ENCODE results near the gene METTL4. TPM values are rescaled to one million over a fixed set of nuclear protein-coding genes. Genes with fewer than 3 reads are reported as not detected.

Gene METTL4
- total and polyA plus RNA-seq, 7 donors, result 4.2 to 9.6 (median 5.8) TPM

DNA sequence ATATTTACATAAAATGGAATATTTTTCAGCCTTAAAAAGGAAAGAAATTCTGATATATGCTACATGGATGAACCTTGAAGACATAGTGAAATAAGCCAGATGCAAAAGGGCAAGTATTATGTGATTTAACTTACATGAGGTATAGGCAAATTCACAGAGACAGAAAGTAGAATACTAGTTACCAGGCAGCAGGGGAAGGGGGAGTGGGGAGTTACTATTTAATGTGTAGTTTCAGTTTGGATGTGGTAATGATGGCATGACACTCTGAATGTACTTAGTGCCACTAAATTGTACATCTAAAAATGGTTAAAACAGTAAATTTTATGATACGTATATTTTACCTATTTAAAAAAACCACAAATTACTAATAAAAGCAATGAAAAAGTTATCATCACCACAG lies 12.1 kb downstream of the METTL4 start:
- H3K36me3 ChIP-seq, result peaks cover 0 to 20% (median 2%) of the 10 kb centered on the region in 4 donors
- DNase-seq, result no peak
- no peaks in the 10 kb centered on the region for H3K4me1 ChIP-seq
- H3K4me3 ChIP-seq, result no peak overlapping the region
- no peaks in the 10 kb centered on the region for H3K9me3 ChIP-seq
- TF ChIP-seq EP300 (IDR thresholded peaks at IDR 0.05) (no peak), POLR2AphosphoS5 (IDR thresholded peaks at IDR 0.05) (no peak), POLR2A (IDR thresholded peaks at IDR 0.05) (no peak)
- TF ChIP-seq, protein P1, sequence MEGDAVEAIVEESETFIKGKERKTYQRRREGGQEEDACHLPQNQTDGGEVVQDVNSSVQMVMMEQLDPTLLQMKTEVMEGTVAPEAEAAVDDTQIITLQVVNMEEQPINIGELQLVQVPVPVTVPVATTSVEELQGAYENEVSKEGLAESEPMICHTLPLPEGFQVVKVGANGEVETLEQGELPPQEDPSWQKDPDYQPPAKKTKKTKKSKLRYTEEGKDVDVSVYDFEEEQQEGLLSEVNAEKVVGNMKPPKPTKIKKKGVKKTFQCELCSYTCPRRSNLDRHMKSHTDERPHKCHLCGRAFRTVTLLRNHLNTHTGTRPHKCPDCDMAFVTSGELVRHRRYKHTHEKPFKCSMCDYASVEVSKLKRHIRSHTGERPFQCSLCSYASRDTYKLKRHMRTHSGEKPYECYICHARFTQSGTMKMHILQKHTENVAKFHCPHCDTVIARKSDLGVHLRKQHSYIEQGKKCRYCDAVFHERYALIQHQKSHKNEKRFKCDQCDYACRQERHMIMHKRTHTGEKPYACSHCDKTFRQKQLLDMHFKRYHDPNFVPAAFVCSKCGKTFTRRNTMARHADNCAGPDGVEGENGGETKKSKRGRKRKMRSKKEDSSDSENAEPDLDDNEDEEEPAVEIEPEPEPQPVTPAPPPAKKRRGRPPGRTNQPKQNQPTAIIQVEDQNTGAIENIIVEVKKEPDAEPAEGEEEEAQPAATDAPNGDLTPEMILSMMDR (IDR thresholded peaks at IDR 0.05), result no peak
- no peak overlapping the region for H3K27ac ChIP-seq
- intact Hi-C loops (cut with DNase I), result no loop called here
- 95 to 96% methylated on average over 1 of the region's 1 CpG for WGBS, 2 donors
- H3K27me3 ChIP-seq, result no peaks in the 10 kb centered on the region

DNA sequence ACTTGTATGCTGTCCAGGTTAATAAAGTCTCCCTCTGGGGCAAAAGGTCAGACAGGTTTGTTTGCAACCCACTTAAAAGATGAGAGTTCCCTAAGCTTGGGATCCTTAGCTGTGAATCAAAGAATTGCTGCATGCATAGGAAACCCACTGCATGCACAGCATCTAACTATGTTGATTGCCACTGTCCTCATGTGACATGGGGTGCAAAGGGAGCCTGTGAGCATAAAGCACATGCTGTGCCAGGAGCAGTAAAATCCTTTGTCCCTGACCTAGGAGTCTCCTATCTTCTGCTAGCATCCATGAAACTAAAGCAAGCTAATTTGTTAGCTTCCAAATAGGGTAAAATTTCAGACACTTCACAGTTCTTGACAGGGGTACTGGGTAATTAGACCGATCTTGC lies 13.8 kb downstream of the METTL4 start:
- WGBS, 2 donors, result 0 to 74% methylated on average over 1 of the region's 1 CpG
- no peaks in the 10 kb centered on the region for H3K9me3 ChIP-seq
- peaks cover 0 to 23% (median 2%) of the 10 kb centered on the region in 4 donors for H3K36me3 ChIP-seq
- intact Hi-C loops (cut with DNase I), result no loop called here
- DNase-seq, result no peak
- no peaks in the 10 kb centered on the region for H3K4me1 ChIP-seq
- no peak overlapping the region for H3K4me3 ChIP-seq
- no peaks in the 10 kb centered on the region for H3K27me3 ChIP-seq
- no peak for TF ChIP-seq POLR2A (IDR thresholded peaks at IDR 0.05)
- TF ChIP-seq, protein P1 (IDR thresholded peaks at IDR 0.05), result no peak
- no peak for TF ChIP-seq POLR2AphosphoS5 (IDR thresholded peaks at IDR 0.05)
- TF ChIP-seq EP300 (IDR thresholded peaks at IDR 0.05), result no peak
- no peak overlapping the region for H3K27ac ChIP-seq

DNA sequence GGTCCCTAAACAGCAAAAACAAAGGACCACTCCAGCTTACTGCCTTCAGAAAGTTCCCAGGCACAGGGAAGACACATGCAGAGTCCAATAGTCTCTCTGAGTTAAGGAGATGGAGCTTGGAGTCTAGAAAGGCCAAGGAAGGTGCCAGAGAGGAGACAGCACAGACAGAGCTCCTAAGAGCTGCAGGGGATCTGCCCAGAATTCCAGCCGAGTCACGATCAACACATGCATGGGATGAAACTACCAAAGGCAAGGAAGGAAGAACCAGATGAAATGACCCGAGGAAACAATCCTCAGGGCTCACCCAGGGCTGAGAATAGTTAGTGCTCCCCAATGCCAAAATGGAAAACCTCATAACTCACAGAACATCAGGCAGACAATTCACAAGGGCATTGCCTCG lies 15.4 kb downstream of the METTL4 start:
- intact Hi-C loops (cut with DNase I), result no loop called here
- DNase-seq, result no peak

DNA sequence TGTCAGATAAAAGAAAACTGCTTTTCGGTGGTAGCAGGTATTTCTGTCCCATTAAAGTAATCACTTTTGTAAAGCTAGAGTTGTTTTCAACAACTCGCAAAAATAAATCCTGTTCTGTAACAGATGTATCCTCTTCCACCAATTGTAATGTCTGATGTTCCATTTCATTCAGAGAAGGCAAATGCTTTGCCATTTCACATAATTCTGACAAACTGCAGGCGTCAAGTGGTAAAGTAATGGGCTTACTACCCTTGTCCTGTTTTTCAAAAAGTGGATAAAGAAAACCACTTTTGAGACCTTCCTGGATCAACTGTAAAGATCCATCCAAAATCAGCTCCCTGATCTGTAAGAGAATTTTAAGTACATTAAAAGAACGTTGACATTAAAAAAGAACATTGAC lies 16.6 kb downstream of the METTL4 start:
- H3K36me3 ChIP-seq, result peaks cover 0 to 32% (median 2%) of the 10 kb centered on the region in 4 donors
- no peak for TF ChIP-seq POLR2A (IDR thresholded peaks at IDR 0.05)
- TF ChIP-seq EP300 (IDR thresholded peaks at IDR 0.05), result no peak
- TF ChIP-seq POLR2AphosphoS5 (IDR thresholded peaks at IDR 0.05), result no peak
- TF ChIP-seq, protein P1 (IDR thresholded peaks at IDR 0.05), result no peak
- WGBS, 2 donors, result 90 to 91% methylated on average over 4 of the region's 4 CpGs
- intact Hi-C loops (cut with DNase I), result no loop called here
- no peak for DNase-seq
- H3K27ac ChIP-seq, result no peak overlapping the region
- H3K9me3 ChIP-seq, result no peaks in the 10 kb centered on the region
- H3K4me1 ChIP-seq, result no peaks in the 10 kb centered on the region
- no peak overlapping the region for H3K4me3 ChIP-seq
- no peaks in the 10 kb centered on the region for H3K27me3 ChIP-seq

More for the DNA sequence above, 15.4 kb downstream of the METTL4 start:
- TF ChIP-seq POLR2A (IDR thresholded peaks at IDR 0.05), result no peak
- TF ChIP-seq EP300 (IDR thresholded peaks at IDR 0.05), result no peak
- TF ChIP-seq, protein P1 (IDR thresholded peaks at IDR 0.05), result no peak
- TF ChIP-seq POLR2AphosphoS5 (IDR thresholded peaks at IDR 0.05), result no peak
- H3K4me3 ChIP-seq, result no peak overlapping the region
- H3K4me1 ChIP-seq, result no peaks in the 10 kb centered on the region
- no peak overlapping the region for H3K27ac ChIP-seq
- no peaks in the 10 kb centered on the region for H3K27me3 ChIP-seq
- WGBS, 2 donors, result 79 to 89% methylated on average over 4 of the region's 4 CpGs
- H3K36me3 ChIP-seq, result peaks cover 0 to 25% (median 2%) of the 10 kb centered on the region in 4 donors
- no peaks in the 10 kb centered on the region for H3K9me3 ChIP-seq

DNA sequence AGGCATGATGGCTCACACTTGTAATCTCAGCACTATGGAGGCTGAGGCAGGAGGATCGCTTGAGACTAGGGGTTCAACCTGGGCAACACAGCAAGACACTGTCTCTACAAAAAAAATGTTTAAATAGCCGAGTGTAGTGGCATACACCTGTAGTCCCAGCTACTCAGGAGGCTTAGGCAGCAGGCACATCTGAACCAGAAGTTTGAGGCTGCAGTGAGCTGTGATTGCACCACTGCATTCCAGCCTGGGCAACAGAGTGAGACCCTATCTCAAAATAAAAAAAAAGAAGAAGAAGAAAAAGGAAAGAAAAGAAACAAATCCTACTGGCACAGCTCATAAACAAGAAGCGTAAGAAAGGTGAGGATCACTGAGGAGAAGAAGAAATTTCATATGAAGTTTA lies 19.9 kb downstream of the METTL4 start:
- intact Hi-C loops (cut with DNase I), result no loop called here
- peaks cover 0 to 36% (median 2%) of the 10 kb centered on the region in 4 donors for H3K36me3 ChIP-seq
- no peaks in the 10 kb centered on the region for H3K27me3 ChIP-seq
- no peaks in the 10 kb centered on the region for H3K4me1 ChIP-seq
- 81 to 97% methylated on average over 3 of the region's 3 CpGs for WGBS, 2 donors
- H3K4me3 ChIP-seq, result no peak overlapping the region
- no peaks in the 10 kb centered on the region for H3K9me3 ChIP-seq
- H3K27ac ChIP-seq, result no peak overlapping the region
- no peak for DNase-seq
- TF ChIP-seq, protein P1 (IDR thresholded peaks at IDR 0.05), result no peak
- no peak for TF ChIP-seq EP300 (IDR thresholded peaks at IDR 0.05)
- TF ChIP-seq POLR2A (IDR thresholded peaks at IDR 0.05), result no peak
- TF ChIP-seq POLR2AphosphoS5 (IDR thresholded peaks at IDR 0.05), result no peak
